ENCODE results near the gene SNTG2.

- TF ChIP-seq POLR2A (IDR thresholded peaks at IDR 0.05; ENCODE audit: low read depth, low read length) (no peak), POLR2AphosphoS5 (IDR thresholded peaks at IDR 0.05; ENCODE audit: low read depth, low read length) (no peak), TAF1 (IDR thresholded peaks at IDR 0.05; ENCODE audit: borderline replicate concordance, low read depth, low read length) (no peak)
Observed at GRCh38 chr2:1143129-1143528, 192.5 kb downstream of the SNTG2 start.
